ENCODE data around the gene ST6GALNAC3.
"Not testable (repeated sequence)": the region's sequence is repeated elsewhere in the genome, so short reads cannot be mapped to it uniquely, and the experiment has no call there.

The ST6GALNAC3 gene

GRCh38 chr1:76317299-76317900, 242.9 kb downstream of the ST6GALNAC3 start:
- no peak for DNase-seq

GRCh38 chr1:76330991-76331603, 256.6 kb downstream of the ST6GALNAC3 start:
- peak in 21 of 56 donors; percentile 1 to 56 (median 7) for DNase-seq

- no peak for DNase-seq
These were observed 261.3 kb downstream of the ST6GALNAC3 start for GRCh38 chr1:76335882-76336281.

GRCh38 chr1:76336931-76337371, 262.4 kb downstream of the ST6GALNAC3 start:
- peak in 47 of 56 donors; percentile 4 to 84 (median 42) for DNase-seq

- DNase-seq, result no peak
These were observed 263.1 kb downstream of the ST6GALNAC3 start for GRCh38 chr1:76337542-76338219.

GRCh38 chr1:76340056-76340455, 265.5 kb downstream of the ST6GALNAC3 start:
- DNase-seq, result no peak

GRCh38 chr1:76341816-76342215, 267.3 kb downstream of the ST6GALNAC3 start:
- not testable (repeated sequence) for DNase-seq

- peak in 1 of 56 donors; percentile 7 for DNase-seq
These were observed 268.8 kb downstream of the ST6GALNAC3 start for GRCh38 chr1:76343356-76343755.

- no peak for DNase-seq
These were observed 277.1 kb downstream of the ST6GALNAC3 start for GRCh38 chr1:76351655-76352054.

GRCh38 chr1:76352741-76353435, 278.3 kb downstream of the ST6GALNAC3 start:
- DNase-seq, result no peak

- DNase-seq, result no peak
These were observed 279.7 kb downstream of the ST6GALNAC3 start for GRCh38 chr1:76354236-76354635.

- no peak for DNase-seq
These were observed 292.2 kb downstream of the ST6GALNAC3 start for GRCh38 chr1:76366726-76367125.

- DNase-seq, result no peak
These were observed 297.4 kb downstream of the ST6GALNAC3 start for GRCh38 chr1:76371941-76372340.

GRCh38 chr1:76374086-76374485, 299.5 kb downstream of the ST6GALNAC3 start:
- no peak for DNase-seq

- no peak for DNase-seq
These were observed 302.7 kb downstream of the ST6GALNAC3 start for GRCh38 chr1:76377247-76377646.

GRCh38 chr1:76379506-76379905, 305.0 kb downstream of the ST6GALNAC3 start:
- DNase-seq, result no peak

GRCh38 chr1:76381450-76382097, 307.0 kb downstream of the ST6GALNAC3 start:
- DNase-seq, result no peak

GRCh38 chr1:76388261-76388660, 313.7 kb downstream of the ST6GALNAC3 start:
- DNase-seq, result no peak

- DNase-seq, result peak in 40 of 56 donors; percentile 1 to 82 (median 20)
These were observed 315.9 kb downstream of the ST6GALNAC3 start for GRCh38 chr1:76390456-76390855.

- DNase-seq, result no peak
These were observed 320.5 kb downstream of the ST6GALNAC3 start for GRCh38 chr1:76395059-76395458.

GRCh38 chr1:76402128-76402527, 327.6 kb downstream of the ST6GALNAC3 start:
- DNase-seq, result no peak

All from nucleus accumbens (tissue), 56 donors.